ENCODE measurements around the gene UTP18.

UTP18 gene

DNA sequence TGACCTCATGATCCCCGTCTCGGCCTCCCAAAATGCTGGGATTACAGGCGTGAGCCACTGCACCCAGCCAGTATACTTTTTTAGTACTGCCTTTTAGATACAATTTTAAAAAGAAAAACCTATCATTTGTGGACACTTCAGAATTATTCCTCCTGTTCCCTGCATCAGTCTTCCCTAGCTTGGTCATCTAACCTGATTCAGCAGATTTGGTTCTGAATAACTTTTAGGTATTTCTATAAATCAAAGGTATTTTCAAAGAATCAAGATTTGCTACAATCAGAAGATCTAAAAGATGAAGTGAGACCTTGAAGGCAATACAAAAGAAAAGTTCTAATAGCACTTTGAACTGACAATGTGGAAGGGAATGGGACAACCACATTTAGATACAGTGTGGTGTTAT lies 30.5 kb upstream of the UTP18 start:
- DNase-seq (ENCODE audit: low read depth): no peak
- no peak overlapping the region for H3K4me3 ChIP-seq (ENCODE audit: low read depth, low read length)
- TF ChIP-seq, protein P1, sequence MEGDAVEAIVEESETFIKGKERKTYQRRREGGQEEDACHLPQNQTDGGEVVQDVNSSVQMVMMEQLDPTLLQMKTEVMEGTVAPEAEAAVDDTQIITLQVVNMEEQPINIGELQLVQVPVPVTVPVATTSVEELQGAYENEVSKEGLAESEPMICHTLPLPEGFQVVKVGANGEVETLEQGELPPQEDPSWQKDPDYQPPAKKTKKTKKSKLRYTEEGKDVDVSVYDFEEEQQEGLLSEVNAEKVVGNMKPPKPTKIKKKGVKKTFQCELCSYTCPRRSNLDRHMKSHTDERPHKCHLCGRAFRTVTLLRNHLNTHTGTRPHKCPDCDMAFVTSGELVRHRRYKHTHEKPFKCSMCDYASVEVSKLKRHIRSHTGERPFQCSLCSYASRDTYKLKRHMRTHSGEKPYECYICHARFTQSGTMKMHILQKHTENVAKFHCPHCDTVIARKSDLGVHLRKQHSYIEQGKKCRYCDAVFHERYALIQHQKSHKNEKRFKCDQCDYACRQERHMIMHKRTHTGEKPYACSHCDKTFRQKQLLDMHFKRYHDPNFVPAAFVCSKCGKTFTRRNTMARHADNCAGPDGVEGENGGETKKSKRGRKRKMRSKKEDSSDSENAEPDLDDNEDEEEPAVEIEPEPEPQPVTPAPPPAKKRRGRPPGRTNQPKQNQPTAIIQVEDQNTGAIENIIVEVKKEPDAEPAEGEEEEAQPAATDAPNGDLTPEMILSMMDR (IDR thresholded peaks at IDR 0.05; ENCODE audit: low read depth, low read length, missing control alignments): no peak

- TF ChIP-seq, protein P1 (IDR thresholded peaks at IDR 0.05; ENCODE audit: low read depth, low read length, missing control alignments): no peak
- no peak for DNase-seq (ENCODE audit: low read depth)
- no peak overlapping the region for H3K4me3 ChIP-seq (ENCODE audit: low read depth, low read length)
Measured at GRCh38 chr17:51230306-51230705, 30.0 kb upstream of the UTP18 start.

DNA sequence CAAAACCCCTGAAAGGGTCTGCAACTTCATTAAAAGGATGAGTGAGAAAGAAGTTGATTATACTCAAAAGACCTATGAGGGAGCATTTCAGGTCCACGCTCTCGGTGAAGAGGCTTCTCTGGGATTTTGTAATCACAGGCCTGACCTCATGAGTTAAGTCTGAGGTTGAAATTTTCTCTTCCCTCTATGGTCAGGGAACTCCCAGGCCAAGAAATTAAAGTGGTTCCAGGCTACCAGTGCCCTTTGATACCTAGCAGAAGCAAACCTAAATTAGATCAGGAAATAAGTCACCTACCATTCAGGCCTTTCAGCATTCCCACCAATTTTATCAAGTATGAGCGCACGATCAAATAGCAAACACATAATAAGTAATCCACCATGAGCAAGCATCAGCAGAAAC lies 28.3 kb upstream of the UTP18 start:
- no peak for DNase-seq (ENCODE audit: low read depth)

DNA sequence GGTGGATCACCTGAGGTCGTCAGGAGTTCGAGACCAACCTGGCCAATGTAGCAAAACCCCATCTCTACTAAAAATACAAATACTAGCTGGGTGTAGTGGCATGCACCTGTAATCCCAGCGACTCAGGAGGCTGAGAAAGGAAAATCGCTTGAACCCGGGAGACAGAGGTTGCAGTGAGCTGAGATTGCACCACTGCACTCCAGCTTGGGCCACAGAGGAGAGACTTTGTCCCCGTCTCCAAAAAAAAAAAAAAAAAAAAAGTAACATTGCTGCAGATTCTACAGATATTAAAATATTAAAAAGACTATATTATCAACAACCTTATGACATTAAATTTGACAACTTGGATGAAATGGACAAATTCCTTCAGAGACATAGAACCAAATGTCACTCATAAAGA lies 26.2 kb upstream of the UTP18 start:
- DNase-seq (ENCODE audit: low read depth): no peak
- H3K4me3 ChIP-seq (ENCODE audit: low read depth, low read length): no peak overlapping the region
- TF ChIP-seq, protein P1 (IDR thresholded peaks at IDR 0.05; ENCODE audit: low read depth, low read length, missing control alignments): no peak

More for the DNA sequence above, 28.3 kb upstream of the UTP18 start:
- TF ChIP-seq, protein P1 (IDR thresholded peaks at IDR 0.05; ENCODE audit: low read depth, low read length, missing control alignments): no peak
- no peak overlapping the region for H3K4me3 ChIP-seq (ENCODE audit: low read depth, low read length)

DNA sequence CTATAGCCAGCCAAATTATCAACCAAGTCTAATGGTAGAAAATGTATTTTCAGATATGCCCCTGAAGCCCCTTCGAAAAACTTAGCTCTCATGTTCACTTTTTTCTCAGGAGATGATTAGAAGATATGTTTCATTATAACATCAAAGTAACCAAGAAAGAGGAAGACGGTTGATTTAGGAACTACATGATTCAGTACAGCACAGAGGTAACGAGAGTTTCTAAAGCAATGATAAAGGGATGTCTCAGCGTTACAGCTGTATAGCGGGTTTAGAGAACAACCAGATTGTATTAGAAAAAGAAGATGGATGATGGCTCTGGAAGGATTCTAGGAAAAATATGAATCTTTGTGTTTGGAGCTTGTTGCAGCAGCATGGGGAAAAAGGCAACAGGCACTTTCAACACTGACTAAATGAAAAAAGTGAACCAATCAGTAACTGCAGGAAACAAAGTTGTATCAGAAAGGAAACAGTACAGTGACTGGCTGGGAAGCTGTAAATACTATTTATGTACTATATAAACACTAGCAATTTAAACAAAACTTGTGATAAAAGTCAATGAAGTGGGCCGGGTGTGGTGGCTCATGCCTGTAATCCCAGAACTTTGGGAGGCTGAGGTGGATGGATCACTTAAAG lies 22.0 kb upstream of the UTP18 start:
- DNase-seq (ENCODE audit: low read depth): no peak
- TF ChIP-seq, protein P1 (IDR thresholded peaks at IDR 0.05; ENCODE audit: low read depth, low read length, missing control alignments): no peak
- no peak overlapping the region; the same call in 1 of the 2 replicates for H3K4me3 ChIP-seq (ENCODE audit: low read depth, low read length)

DNA sequence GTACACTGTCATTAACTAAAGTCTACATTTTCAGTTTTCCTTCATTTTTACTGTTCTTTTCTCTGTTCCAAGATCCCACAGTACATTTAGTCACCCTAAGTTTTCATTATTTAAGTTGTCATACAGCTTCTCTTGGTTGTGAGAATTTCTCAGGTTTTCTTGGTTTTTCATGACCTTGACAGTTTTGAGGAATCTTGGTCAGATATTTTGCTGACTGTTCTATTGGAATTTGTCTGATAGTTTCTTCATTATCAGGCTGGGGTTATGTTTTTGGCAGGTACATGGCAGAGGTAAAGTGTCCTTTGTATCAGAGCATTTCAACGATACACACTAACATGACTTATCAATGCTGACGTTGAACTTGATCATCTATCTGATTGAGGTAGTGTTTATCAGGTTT lies 20.1 kb upstream of the UTP18 start:
- H3K4me3 ChIP-seq (ENCODE audit: low read depth, low read length): no peak overlapping the region
- TF ChIP-seq, protein P1 (IDR thresholded peaks at IDR 0.05; ENCODE audit: low read depth, low read length, missing control alignments): no peak
- DNase-seq (ENCODE audit: low read depth): no peak

GRCh38 chr17:51244041-51244440 lies 16.3 kb upstream of the UTP18 start:
- no peak overlapping the region for H3K4me3 ChIP-seq (ENCODE audit: low read depth, low read length)
- TF ChIP-seq, protein P1 (IDR thresholded peaks at IDR 0.05; ENCODE audit: low read depth, low read length, missing control alignments): no peak
- no peak for DNase-seq (ENCODE audit: low read depth)

All from GM12864 (cell line).